Kasumi-1 (cell line): ENCODE measurements around the gene DHPS.
A peak's percentile ranks its signal among the peaks of the same experiment; 100 is the strongest.
"Not testable (repeated sequence)": the region's sequence is repeated elsewhere in the genome, so short reads cannot be mapped to it uniquely, and the experiment has no call there.

Experiments used
- DNase-seq, 2 experiments: peaks; one replicate each; lab custom pipeline; 2025; lab: John Stamatoyannopoulos, UW

DHPS gene

DNA sequence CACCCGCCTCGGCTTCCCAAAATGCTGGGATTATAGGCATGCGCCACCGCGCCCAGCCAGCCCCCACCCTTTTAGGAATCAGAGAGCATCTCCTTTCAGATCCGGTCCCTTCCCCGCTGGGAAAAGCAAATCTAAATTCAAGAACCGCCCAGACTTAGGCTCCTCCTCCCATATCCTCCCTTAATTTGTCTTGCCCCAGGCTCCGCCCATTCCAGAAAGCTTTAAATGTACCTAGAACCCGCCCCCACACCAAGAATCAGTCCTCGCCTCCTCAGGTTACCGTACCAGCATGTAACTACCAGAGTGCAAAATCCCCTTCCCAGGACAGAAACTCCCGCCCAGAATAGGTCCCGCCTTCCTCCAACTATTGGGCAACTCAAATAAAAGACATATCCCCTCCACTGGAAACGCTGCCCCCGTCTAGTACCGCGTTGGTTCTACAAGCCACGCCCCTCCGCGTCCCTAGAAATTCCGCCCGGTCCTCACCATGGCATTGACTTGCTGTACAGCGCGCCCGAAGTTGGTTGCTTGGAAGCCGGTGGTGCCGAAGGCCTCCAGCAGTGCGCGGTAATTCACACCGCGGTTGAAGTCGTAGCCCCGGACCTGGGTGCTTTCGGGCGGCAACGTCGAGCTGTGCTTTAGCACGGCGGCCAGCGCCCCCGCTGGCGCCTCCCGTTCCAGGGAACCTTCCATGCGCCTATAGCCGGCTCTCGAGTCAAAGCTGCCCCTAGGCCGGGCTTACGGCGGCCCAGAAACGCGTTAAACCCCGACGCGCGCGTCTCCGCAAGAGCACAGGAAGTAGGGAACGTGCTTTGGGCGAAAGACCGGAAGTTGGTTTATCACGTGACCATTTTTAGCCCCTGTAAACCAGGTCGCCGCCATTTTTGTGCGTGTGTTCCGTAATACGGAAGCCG, at the start of gene DHPS:
Gene DHPS (minus strand): TSS at position 807 of the 914 bp plus-strand sequence. CDS start 114 bp downstream, at position 693.
- DNase-seq = peak; percentile 98 to 99

DNA sequence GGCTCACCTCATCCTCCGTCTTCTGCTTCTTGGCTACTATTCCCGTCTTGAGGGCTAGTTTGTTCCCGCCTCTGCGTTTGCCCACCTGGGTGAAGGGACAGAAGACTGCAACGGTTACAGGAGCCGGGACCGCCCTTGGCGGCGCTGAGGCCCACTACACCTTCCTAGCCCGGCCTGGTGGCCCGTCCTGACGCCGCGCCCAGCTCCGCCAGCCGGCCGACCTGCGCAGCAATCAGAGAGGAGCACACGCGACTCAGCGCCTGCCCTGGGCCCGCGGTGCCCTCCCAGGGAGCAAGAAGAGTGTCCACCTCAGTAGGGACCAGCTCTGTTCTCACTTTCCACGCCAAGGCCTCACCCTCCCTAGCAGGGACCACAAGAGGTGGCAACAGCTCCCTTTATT, 49.7 kb upstream of the DHPS start:
- no peak for DNase-seq

DNA sequence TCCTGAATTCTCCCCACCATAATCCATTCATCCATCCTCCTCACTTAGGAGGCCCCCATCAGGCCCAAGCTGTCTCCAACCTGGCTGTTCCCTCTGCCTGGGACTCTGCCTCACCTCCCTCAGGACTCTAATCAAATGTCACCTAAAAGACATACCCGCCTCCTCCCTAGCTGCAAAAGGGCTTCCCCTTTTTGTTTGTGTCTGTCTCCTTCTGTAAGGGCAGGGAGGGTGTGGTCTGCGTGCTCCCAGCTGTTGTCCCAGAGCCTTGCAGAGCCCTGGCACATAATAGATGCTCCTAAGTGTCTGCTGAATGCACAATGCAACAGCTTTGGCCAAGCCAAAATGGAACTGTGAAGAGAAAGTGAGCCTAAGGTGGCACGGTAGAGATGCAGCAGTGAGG, 48.4 kb upstream of the DHPS start:
- DNase-seq = peak; percentile 44 to 49

DNA sequence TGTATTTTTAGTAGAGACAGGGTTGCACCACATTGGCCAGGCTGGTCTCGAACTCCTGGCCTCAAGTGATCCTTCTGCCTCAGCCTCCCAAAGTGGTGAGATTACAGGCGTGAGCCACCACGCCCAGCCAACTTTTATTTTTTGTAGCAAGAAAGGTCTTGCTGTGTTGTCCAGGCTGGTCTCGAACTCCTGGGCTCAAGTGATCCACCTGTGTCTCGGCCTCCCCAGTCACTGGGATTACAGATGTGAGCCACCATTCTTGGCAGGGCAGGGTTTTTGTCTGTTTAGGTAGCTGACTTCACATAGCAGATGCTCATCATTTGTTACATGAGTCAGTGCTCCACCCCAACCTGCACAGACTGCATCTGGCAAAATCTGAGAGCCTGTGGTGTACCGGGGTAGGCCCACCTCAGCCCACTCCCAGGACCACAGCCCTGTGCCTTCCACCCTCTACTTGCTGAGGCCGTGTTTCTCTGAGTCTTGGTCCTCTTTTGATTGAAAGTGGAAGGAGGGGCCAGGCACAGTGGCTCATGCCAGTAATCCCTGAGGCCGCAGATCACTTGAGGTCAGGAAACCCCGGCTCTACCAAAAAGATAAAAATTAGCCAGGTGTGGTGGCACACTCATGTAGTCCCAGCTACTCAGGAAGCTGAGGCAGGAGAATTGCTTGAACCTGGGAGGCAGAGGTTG, 46.2 kb upstream of the DHPS start:
- DNase-seq = no peak

DNA sequence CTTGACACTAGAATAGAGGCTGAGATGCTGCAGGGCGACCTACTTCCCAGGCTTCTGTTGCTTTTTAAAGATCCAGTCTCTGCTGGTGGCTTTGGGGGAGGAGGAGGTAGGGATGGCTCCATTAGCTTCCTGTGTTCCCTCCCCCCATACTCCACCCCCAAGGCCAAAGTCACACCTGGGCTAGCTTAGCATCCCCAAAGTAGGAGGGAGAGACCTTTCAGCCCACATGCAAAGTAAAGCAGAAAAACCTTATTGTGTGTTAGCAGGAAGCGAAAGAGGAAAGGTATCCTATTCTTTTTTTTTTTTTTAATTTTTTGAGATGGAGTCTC, 45.3 kb upstream of the DHPS start:
- DNase-seq = no peak

DNA sequence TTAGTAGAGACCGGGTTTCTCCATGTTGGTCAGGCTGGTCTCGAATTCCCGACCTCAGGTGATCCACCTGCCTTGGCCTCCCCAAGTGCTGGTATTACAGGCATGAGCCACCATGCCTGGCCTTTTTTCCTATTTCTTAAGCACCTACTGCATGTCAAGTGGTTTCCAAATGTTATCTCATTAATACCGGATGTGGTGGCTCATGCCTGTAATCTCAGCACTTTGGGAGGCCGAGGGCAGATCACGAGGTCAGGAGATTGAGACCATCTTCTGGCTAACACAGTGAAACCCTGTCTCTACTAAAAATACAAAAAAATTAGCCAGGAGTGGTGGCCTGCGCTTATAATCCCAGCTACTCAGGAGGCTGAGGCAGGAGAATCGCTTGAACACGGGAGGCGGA, 43.9 kb upstream of the DHPS start:
- not testable (repeated sequence) for DNase-seq

DNA sequence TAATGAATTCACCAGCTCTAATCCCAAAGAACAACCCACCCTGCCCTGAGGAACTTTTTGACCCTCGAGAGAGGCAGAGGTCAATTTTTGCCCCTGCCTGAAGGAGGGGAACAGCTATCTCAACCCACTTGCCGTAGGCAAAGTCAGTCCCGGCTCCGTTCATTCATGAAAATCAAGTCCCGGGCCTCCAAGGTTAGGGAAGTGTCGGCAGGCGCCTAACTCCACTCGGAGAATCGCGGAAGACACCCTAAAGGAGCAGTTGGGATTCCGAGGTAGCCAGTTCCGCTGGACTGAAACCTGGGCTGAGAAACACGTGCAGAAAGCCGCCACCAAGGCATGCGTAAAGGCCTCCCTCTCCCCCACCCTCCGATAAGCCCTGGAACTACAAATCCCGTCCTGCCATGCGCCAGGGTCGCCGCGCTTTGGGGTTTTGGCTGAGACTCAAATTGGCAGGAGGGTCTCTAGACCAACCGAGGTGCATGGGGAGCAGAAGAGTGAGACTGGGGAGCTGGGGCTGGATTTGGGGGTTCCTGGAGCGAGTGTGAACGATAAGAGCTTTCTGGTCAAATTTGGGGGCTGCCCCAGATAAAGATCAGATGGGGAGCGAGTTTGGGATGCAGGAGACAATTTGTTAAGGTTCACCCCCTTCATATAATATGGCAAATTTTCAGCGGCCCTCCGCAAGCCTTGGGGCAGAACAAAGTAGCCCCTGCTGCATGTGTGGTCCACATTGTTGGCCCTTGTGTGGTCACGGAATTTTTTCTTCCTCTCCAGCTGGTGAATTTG, 42.2 kb upstream of the DHPS start, which contains the start of gene TNPO2:
Gene TNPO2 (minus strand): TSS at position 292 of the 786 bp plus-strand sequence. CDS start 2,955 bp downstream, outside the sequence.
- DNase-seq = peak; percentile 87 to 88

DNA sequence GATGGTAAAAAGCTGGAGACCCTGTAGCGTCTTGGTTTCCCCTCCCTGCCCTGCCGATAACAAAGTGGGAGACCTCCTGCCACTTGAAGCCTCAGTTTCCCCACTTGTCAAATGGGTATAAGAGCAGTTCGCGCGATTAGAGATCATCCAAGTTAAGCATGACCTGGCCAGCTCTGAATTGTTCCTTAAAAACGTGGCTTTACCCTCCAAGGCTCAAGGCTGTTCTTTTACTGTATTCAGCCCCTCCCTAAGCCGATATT, 41.6 kb upstream of the DHPS start:
- DNase-seq = peak; percentile 20 to 36

DNA sequence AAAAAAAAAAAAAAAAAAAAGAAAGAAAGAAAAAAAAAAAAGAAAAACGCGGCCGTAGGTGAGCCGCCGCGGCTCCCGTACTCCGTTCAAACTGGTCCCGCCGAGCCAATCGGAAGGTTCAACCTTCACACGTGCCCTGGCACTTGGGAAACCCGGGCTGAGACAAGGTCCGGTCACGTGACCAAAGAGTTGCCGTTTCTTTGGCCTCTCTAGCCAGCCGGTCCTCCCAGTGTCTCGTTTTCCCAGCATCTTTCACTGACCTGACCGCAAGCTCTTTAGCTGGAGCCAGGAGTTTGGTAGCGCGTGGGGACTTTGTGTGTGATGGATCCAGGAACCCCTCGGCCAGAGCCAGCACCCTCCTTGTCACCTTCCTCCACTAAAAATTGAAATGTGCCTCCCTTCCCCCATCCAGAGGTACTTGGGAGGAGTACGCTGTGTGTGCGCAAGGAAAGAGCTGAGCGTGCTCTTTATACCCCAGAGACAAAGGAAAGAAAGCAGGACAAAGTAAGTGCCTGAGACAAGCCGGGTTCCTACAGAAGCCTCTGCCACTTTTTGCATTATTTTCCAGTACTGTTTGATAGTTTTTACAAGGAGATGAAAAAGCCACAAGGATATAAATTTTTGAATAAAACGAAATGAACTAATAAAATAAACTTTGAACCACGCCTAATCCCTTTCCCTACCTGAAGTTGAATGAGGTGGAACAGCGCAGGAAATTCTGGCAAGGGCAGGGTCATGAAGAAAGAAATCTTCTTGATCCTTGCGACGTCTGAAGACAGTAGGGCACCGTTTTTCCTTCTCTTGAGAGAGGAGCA, 41.1 kb upstream of the DHPS start:
- DNase-seq = peak; percentile 97 to 99

DNA sequence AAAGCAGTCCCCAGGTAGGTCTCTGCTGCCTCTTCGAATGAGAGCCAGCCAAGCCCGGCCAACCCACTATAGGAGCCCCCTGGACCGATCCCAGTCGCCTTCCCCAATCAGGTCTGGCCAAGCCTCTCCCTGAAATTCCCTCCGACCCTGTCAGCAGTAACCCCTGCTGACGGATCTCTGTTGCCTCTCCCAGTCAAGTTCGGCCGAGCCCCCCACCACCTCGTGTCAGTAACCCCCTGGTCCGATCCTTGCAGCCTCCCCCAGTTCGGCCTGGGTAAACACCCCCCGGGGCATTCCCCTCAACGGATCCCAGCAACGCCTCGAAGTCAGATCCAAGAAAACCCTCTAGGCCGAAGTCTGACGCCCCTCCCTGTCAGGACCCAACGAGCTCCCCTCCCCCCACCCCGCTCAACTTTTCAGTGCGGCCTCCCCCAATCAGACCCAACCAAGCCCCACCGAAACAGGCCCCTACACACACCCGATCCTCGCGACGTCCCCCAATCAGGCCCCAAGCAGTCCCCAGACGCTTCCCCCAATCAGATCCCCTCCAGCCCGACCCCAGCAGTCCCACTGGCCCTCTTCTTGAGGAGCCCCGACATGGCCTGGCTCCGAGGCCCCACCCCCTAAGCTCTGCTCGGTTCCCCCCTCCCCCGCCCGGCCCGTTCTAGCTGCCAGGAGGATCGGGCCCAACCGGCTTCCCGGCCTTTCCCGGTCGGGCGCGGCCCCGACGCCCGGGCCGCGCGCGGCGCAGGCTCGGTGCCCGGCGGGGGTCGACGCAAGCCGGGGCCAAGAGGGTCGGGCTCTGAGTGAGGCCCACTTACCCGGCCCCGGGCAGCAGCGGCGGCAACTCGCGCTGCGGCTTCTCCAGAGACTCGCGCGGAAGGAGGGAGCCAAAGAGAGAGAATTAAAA, 40.2 kb upstream of the DHPS start:
- DNase-seq = peak; percentile 40 to 42

DNA sequence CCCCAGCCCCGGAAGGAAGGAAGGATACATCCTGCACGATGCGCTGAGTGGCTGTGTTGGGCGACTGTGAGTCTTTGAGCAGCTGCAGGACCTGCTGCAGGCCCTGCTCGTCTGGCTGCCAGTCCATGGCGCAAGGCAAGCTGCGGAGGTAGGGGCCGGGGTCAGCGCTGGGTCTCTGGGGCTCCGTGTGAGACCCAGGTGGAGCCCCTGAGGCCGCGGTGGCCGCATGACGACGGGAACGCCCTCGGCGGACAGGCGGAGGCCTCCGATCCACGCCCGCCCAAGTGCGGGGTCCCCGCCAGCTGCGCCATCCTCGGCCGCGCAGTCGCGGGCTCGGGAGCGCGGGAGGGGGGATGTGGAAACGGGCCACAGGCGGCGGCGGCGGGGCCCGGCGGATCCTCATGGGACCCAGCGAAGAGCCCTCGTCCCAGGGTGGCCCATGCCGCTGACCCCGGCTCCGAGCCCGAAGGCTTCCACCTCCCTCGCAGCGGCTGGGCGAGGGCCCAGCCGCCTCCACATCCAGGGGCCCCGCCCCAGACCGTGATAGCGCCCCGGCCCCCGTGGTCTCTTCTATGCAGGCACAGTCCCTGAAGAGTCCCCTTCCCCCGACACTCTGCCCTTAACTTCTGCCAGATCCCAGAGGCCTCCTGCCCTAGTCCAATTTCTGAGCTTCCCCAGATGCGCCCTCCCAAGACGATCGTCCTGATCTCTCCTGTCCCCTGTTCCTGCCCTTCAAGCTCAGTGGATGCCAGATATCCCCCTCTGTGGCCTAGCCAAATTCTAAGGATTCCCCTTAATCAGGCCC, 39.4 kb upstream of the DHPS start:
- peak; percentile 9 to 30 for DNase-seq

DNA sequence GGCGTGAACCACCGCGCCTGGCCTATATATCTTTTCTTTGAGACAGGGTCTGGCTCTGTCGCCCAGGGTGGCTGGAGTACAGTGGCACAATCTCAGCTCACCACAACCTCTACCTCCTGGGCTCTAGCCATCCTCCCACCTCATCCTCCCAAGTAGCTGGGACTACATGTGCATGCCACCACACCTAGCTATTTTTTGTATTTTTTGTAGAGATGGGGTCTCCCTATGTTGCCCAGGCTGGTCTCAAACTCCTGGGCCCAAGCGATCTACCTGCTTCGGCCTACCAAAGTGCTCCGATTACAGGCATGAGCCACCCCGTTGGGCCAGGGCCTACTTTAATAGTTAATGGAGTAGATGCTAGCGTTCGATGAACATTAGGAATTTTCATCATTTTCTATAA, 38.6 kb upstream of the DHPS start:
- no peak for DNase-seq

DNA sequence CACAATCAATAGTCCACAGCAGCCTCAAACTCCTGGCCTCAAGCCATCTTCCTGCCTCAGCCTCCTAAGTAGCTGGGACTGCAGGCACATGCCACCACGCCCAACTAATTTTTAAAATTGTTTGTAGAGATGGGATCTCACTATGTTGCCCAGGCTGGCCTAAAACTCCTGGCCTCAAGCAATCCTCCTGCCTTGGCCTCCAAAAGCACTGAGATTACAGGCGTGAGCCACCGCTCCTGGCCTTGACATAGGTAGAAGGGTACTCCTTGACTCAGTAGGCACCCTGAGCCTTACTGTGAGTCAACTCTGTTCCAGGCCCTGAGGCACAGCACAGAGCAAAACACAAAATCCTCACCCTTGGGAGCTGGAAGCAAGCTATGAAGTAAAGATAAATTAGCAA, 34.2 kb upstream of the DHPS start:
- DNase-seq = no peak

DNA sequence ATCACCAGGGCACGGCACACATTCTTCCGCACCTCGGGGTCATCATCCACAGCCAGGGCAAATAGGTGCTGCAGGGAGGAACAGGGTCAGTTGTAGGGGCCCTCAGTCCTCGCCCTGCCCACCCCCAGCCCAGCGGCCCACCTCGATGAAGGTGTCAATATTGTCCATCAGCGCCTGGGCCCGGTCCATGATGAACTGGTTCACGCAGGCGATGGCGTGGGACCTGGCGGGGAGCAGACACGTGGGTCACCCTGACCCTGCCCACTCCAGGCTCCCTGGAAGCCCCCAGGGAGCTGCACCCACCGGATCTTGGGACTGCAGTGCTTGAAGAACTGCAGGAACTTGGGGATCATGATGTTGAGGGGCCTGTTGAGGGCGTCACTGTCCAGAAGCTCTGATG, 33.4 kb upstream of the DHPS start:
- no peak for DNase-seq

DNA sequence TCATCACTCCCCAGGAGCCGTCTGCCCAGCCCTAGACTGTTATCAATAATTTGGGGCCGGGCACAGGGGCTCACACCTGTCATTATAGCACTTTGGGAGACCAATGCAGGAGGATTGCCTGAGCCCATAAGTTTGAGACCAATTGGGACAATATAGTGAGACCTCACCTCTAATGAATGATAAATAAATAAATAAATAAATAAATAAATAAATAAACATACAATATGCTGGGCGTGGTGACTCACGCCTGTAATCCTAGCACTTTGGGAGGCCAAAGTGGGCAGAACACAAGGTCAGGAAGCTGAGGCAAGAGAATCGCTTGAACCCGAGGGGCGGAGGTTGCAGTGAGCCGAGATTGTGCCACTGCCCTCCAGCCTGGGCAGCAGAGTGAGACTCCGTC, 31.6 kb upstream of the DHPS start:
- not testable (repeated sequence) for DNase-seq

DNA sequence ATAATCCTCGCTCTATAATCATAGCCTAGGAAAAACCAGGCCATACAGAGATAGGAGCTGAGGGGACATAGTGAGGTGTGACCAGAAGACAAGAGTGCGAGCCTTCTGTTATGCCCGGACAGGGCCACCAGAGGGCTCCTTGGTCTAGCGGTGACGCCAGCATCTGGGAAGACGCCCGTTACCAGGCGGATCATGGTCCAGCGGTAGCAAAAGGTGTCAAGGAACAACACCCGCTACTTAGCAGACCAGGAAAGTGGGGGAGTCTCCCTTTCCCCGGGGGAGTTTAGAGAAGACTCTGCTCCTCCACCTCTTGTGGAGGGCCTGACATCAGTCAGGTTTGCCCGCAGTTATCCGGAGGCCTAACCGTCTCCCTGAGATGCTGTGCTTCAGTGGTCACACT, 30.4 kb upstream of the DHPS start:
- DNase-seq = not testable (repeated sequence)

DNA sequence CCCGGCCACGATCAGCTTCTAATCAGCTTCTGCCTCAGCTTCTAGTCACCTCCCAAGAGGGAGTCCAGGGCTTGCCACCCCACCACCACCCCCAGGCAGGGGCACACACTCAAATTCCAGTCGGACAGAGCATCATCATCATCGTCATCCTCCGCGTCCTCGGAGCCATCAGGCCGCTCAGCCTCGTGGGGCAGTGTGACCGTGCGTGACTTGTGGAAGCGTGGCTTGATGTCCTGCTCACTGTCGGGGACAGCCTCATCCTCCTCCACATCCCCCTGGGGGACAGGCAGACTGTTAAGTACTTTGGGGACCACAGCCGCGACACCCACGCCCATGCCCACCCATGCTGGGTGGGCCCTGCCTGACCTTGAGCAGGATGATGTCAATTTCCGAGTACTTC, 29.5 kb upstream of the DHPS start:
- DNase-seq = no peak

DNA sequence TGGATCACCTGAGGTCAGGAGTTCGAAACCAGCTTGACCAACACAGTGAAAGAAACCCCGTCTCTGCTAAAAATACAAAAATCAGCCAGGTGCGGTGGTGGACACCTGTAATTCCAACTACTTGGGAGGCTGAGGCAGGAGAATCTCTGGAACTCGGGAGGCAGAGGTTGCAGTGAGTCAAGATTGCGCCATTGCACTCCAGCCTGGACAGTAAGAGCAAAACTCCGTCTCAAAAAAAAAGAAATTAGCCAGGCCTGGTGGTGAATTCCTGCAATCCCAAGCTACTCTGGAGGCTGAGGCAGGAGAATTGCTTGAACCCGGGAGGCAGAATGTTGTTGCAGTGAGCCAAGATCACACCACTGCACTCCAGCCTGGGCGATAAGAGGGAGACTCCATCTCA, 27.0 kb upstream of the DHPS start:
- DNase-seq = no peak

DNA sequence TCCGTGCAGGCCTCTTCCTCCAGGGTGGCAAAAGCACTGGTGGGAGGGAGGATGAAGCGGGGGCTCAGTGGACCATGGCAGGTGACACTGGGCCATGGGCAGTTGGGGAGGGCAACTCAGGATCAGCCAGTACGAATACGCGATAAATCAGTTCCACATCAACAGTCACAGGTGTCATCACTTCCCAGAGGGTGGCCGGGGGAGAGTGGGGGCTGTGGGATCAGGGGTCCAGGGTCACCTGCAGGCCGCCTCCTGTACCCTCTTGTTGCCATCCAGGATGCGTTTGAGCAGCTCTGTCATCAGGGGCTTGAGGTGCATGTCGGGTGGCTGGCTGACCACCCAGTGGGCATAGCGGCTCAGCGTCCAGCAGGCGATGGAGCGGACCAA, 24.6 kb upstream of the DHPS start:
- no peak for DNase-seq
